Gastrocnemius medialis (tissue), 4 donors: Measurements from ENCODE around the gene AMTN.

Experiments used
- POLR2A ChIP-seq, 2 donors: fragments of 450-650 bp; IDR thresholded peaks; one replicate each; pipeline ENCODE4 v1.6.1; 2017; ENCODE audit warnings: antibody characterized with exemption in 2 of 2, mild to moderate bottlenecking in 2 of 2, moderate library complexity in 2 of 2
- TF ChIP-seq, protein P1 (sequence below), 5 experiments: fragments of 450-650 bp in 3 of 5; fragments of 200-600 bp in 2 of 5; sonication (generic) in 2 of 5; IDR thresholded peaks in 4 of 5; conservative IDR thresholded peaks in 1 of 5; 1 replicate in 4 of 5; 2 replicates in 1 of 5; pipeline ENCODE4 v1.5.1; 2016 to 2019; ENCODE audit warnings: antibody characterized with exemption in 5 of 5, mild to moderate bottlenecking in 3 of 5, moderate library complexity in 3 of 5

DNA sequence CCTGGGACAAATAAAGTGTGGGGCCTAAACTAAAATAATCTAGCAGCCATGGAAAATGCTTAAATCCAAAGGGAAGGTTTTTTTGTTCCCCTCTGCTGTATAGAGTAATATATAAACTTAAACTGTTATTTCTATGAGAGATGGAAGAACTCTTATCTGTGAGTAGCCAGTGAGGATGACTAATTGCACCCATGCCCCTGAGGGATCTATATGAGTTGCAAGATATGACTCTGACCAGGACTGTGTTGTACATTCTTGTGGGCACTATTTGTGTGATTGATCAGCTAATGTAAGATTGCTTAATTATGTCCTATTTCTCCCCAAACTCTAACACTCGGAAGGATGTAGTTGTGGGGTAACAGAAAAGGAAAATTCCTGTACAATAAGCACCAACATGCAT lies 38.5 kb downstream of the AMTN start:
- TF ChIP-seq, protein P1, sequence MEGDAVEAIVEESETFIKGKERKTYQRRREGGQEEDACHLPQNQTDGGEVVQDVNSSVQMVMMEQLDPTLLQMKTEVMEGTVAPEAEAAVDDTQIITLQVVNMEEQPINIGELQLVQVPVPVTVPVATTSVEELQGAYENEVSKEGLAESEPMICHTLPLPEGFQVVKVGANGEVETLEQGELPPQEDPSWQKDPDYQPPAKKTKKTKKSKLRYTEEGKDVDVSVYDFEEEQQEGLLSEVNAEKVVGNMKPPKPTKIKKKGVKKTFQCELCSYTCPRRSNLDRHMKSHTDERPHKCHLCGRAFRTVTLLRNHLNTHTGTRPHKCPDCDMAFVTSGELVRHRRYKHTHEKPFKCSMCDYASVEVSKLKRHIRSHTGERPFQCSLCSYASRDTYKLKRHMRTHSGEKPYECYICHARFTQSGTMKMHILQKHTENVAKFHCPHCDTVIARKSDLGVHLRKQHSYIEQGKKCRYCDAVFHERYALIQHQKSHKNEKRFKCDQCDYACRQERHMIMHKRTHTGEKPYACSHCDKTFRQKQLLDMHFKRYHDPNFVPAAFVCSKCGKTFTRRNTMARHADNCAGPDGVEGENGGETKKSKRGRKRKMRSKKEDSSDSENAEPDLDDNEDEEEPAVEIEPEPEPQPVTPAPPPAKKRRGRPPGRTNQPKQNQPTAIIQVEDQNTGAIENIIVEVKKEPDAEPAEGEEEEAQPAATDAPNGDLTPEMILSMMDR (IDR thresholded peaks at IDR 0.05 in 4 of 5, conservative IDR thresholded peaks at IDR 0.05 in 1 of 5) = no peak
- TF ChIP-seq POLR2A (IDR thresholded peaks at IDR 0.05) = no peak
